Bronchial epithelial cell (primary cell): ENCODE data around the gene ASB18. TPM values are rescaled to one million over a fixed set of nuclear protein-coding genes. Genes with fewer than 3 reads are reported as not detected.

Source experiments
- DNase-seq: peaks from one replicate; pipeline ENCODE4 v3.0.0-alpha.2; 2010; ENCODE audit warnings: low read depth
- FAIRE-seq: peaks from 2 replicates; lab custom pipeline; 2011; peaks lifted over from hg19 to GRCh38; lab: Jason Lieb, UNC
- H3K27me3 ChIP-seq: 2 replicates; pipeline ENCODE4 v1.5.1; 2011; ENCODE audit warnings: low read length; ENCODE audit not compliant: control insufficient read depth, insufficient read depth
- H3K36me3 ChIP-seq: 2 replicates; pipeline ENCODE4 v1.5.1; 2011; ENCODE audit warnings: low read length; ENCODE audit not compliant: control insufficient read depth, insufficient read depth
- H3K4me3 ChIP-seq: 2 replicates; pipeline ENCODE4 v1.5.1; 2011; ENCODE audit warnings: mild to moderate bottlenecking, low read depth, low read length, control low read depth
- total RNA-seq: library from RNA; depleted of rRNA; stranded (reverse); fragments of >200 nt; gene quantifications from 2 replicates; pipeline ENCODE4 v1.2.1, GENCODE V29; 2014
- TF ChIP-seq, protein P1 (sequence below): IDR thresholded peaks from 2 replicates; pipeline ENCODE4 v1.5.1; 2011; ENCODE audit warnings: mild to moderate bottlenecking, moderate library complexity, low read length, control low read depth, inconsistent platforms; ENCODE audit not compliant: insufficient read depth, severe bottlenecking

The ASB18 gene
- total RNA-seq, 1 donor from 2014 or later: not detected

DNA sequence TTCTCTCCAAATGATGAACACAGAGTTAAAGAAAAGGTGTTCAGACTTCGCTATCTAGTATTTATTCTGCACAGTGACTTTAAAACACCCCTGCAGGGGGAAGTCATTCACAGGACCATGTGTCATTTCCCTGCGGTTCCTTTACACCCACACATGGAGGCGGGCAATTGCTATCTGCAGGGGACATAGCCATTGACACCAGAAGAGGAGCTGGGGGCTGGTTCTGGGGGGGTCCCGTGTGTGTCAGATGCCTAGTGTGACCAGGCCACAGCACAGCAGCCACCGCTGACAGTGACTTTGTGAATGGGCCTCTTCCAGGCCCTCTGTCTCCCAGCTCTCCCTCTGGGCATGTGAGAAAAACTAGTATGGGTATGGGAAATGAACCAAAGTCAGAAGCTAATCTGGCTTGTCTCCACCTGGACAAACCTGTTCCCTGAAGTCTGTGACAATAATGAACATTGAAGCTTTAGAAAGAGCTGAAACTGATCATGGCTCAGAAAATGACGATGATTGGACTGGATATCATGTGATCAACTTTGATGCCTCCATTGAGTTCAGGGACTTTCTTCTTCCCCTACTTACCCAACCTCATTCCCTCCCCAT is 88.6 kb downstream of the ASB18 start:
- Histone ChIP-seq H3K36me3 (no peaks in the 10 kb centered on the region), H3K27me3 (peaks cover 41% of the 10 kb centered on the region), H3K4me3 (no peak overlapping the region)
- TF ChIP-seq, protein P1, sequence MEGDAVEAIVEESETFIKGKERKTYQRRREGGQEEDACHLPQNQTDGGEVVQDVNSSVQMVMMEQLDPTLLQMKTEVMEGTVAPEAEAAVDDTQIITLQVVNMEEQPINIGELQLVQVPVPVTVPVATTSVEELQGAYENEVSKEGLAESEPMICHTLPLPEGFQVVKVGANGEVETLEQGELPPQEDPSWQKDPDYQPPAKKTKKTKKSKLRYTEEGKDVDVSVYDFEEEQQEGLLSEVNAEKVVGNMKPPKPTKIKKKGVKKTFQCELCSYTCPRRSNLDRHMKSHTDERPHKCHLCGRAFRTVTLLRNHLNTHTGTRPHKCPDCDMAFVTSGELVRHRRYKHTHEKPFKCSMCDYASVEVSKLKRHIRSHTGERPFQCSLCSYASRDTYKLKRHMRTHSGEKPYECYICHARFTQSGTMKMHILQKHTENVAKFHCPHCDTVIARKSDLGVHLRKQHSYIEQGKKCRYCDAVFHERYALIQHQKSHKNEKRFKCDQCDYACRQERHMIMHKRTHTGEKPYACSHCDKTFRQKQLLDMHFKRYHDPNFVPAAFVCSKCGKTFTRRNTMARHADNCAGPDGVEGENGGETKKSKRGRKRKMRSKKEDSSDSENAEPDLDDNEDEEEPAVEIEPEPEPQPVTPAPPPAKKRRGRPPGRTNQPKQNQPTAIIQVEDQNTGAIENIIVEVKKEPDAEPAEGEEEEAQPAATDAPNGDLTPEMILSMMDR: no peak
- FAIRE-seq (no peak), DNase-seq (no peak)

DNA sequence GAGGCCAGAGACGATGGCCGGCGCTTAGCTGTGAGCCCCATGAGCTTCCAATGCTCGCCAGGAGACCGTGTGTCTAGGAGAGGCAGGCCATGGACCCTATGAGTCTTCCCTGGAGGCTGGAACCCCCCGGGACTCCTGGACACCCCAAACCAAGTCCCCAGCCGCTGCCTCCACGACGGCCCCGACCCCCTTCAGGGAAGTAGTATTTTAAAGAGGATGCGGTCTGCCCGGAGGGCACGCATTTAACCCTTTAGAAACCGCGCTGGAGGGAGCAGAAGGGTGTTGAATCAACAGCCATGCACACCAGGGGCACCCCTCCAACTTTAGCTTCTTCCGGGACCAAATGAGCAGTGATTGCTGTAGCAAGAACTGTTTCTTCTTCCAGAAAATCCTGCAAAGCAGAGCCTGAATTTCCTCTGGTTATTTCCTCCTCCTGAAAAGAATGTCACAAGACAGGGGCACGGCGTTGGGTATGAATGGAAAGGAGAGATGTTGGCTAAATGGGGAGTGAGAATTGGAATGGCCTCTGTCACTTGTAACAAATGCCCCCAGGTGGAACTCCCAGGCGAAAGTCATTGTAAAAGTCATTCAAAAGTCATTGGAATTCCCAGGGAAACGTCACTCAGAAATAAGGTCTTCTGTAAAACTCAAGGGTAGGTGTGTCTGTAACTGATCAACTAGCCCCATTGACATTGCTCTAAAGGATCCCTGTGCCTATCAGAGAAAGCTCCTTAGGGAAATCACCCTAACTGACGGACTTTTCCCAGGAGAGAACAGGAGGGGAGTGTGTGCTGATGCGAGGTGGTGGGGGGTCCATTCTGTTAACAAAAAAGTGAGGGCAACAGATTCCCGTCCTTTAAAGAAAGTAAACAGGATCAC is 90.2 kb downstream of the ASB18 start:
- Histone ChIP-seq H3K4me3 (no peak overlapping the region), H3K27me3 (peaks cover 55% of the 10 kb centered on the region), H3K36me3 (no peaks in the 10 kb centered on the region)
- FAIRE-seq: peak; percentile 18
- TF ChIP-seq, protein P1: no peak
- DNase-seq: no peak

DNA sequence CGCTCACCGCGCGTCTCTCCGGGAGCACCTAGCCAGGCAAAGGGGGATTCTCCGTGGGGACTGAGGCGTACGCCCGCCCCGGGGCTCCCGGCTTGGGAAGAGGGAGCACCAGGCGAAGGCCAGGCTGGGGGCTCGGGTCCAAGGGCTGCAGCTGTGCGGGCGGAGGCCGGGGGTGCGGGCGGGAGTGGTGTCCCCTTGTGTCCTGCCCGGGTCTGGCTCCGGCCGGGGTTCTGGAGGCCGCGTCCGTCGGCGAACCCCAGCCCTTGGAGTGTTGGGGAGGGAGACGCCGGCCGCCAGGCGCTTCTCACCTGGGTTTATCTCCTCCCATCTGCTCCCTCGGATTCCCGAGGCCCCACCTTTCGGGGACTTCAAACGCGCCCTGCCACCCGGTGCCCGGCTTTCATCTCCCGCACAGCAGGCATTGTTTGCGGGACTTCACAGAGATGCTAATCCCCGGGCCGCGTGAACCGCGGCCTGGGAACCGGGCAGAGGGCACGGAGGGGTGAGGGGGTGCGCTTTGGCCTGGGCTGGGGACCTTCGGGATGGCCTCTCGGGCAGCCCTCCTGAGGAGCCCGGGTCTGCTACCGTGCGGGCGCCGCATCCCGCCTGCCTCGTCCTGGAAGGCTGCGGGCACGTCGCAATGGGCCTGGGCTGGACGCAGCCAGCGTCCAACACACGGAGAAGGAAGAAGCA is 91.0 kb downstream of the ASB18 start:
- Histone ChIP-seq H3K27me3 (peaks cover 58% of the 10 kb centered on the region), H3K4me3 (no peak overlapping the region), H3K36me3 (no peaks in the 10 kb centered on the region)
- TF ChIP-seq, protein P1: no peak
- no peak for DNase-seq
- FAIRE-seq: no peak

DNA sequence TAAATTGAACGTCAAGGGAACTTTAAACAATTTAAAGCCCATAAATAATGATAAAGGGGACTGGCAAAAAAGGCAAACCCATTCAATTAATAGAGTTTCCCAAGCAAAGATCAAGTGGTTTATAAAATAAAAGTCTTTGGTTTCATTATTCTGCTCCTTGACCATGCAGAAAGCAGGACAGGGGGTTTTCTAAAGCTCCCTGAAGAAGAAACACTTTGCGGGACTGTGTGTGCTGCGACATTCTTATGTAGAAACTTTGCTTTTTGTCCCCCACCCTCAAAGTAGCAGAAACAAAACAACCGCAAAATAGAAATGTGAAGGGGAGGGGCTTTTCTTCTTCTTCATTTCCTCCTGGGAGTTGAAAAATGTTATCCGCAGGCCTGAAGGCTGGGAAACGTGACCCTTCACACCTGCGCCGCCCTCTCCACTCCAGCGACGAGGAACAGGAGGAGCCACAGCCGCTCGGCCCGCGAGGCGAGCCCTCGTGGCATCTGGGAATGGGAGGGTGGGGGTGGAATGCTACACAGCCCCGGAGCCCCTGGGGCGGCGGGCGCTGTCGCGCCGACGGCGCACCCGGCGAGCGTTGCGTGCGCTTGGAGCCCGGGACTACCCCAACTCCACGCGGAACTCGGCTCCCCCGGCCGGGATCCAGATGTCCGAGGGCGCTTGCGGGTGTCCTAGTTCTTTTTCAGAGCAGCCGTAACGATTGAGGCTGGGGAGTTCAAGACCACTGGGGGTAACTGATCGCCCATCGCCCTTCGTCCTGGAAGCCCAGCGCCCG is 91.8 kb downstream of the ASB18 start:
- Histone ChIP-seq H3K36me3 (no peaks in the 10 kb centered on the region), H3K4me3 (no peak overlapping the region), H3K27me3 (peaks cover 58% of the 10 kb centered on the region)
- TF ChIP-seq, protein P1: no peak
- no peak for FAIRE-seq
- no peak for DNase-seq

DNA sequence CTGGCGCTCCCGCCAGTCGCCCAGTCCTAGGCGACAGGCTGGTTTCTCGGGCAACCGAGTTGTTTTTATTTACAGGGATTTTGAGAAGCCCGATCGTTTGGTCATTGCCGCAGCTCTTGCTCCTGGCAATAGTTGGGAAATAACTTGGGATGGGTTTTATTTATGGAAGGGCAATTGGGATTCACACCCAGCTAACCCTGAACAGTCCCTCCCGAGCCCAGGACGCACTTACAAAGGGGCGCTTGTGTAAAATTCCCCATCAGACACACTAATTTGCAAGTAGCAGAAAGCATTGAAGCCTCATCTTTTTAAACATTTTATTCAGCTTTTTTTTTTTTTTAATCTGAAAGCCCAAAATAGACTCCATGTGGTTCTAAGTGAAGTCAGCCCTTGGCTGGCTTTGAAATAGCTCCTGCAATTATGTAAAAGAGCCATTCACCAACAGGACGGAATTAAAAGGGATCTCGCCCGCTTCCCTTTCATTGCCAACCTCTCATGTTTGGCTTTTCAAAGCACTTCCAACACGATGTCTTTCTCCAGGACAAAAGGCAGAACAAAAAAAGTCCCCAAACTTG is 92.4 kb downstream of the ASB18 start:
- peaks cover 63% of the 10 kb centered on the region for H3K27me3 ChIP-seq
- no peak for FAIRE-seq
- TF ChIP-seq, protein P1: no peak

More for the DNA sequence above, 92.4 kb downstream of the ASB18 start:
- H3K4me3 ChIP-seq: peak overlapping the region; percentile 14
- no peaks in the 10 kb centered on the region for H3K36me3 ChIP-seq
- DNase-seq: no peak
